ENCODE results near the gene RCE1.
"Not testable (repeated sequence)": the region's sequence is repeated elsewhere in the genome, so short reads cannot be mapped to it uniquely, and the experiment has no call there.

The RCE1 gene

DNA sequence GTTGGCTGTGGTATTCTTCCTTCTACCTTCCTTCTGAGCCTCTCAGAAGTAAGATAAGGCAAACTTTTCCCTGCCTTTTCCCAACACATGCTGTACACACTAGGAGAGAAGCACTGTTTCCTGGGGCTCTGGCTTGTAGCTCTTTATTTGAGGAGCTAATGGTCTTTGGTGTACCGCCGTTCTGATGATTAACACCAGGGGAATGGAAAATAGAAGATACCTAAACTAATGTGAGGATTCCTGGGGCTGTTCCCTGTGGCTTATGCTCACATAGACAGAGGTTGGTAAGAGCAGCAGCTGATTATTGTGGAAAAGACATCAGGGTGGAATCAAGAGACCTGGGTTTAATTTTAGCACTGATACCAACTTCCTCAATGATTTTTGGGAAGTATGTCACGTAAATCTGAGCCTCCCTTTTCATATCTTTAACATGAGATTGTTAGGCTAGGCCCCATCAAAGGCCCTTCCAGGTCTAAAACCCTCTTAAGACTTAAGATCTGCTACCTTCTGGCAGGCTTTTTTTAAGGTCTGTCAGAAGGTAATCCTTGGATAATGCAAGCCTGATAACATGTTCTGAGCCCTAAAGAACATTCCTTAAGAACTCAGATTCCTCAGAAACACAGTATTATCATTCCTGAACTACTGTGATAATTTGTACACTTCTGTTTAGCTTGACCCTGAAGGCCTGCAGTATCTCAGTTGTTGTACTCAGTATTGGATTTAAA, 24.8 kb upstream of the RCE1 start:
- TF ChIP-seq, protein P1, sequence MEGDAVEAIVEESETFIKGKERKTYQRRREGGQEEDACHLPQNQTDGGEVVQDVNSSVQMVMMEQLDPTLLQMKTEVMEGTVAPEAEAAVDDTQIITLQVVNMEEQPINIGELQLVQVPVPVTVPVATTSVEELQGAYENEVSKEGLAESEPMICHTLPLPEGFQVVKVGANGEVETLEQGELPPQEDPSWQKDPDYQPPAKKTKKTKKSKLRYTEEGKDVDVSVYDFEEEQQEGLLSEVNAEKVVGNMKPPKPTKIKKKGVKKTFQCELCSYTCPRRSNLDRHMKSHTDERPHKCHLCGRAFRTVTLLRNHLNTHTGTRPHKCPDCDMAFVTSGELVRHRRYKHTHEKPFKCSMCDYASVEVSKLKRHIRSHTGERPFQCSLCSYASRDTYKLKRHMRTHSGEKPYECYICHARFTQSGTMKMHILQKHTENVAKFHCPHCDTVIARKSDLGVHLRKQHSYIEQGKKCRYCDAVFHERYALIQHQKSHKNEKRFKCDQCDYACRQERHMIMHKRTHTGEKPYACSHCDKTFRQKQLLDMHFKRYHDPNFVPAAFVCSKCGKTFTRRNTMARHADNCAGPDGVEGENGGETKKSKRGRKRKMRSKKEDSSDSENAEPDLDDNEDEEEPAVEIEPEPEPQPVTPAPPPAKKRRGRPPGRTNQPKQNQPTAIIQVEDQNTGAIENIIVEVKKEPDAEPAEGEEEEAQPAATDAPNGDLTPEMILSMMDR (IDR thresholded peaks at IDR 0.05; ENCODE audit: low read depth, low read length), result no peak
- H3K4me3 ChIP-seq (ENCODE audit: low read depth, low read length), result no peak overlapping the region

DNA sequence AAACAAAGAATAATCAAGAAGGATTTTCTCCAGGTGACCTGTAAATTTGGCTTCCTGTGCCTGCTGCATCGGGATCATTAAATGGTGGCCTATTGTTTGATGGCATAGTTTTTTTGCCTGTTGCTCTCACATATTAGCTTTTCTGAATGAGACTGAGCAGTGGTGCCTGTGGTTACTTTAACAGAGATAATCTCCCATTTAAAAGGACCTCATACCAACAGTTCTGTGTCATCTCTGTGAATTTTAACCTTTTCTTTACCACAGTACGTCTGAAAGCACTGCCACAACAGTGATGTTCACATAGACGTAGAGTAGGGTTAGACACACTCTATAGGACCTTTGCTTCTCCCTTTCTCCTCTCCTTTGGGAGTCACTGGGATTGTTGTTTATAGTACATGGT, 22.9 kb upstream of the RCE1 start:
- TF ChIP-seq, protein P1 (IDR thresholded peaks at IDR 0.05; ENCODE audit: low read depth, low read length), result no peak
- no peak overlapping the region for H3K4me3 ChIP-seq (ENCODE audit: low read depth, low read length)

DNA sequence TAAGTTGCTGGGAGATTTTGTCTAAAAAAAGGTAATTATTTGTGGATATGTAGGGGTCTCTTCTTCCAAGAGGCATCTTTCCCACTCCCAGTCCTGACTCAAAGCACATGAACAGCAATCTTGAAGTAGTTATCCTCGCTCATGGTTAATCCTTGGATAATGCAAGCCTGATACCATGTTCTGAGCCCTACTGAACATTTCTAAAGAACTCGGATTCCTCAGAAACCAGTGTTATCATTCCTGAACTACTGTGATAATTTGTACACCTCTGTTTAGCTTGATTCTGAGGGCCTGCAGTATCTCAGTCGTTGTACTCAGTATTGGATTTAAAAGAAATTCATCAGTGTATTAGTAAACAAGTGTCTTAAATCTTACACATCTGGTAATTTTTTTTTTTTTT, 22.3 kb upstream of the RCE1 start:
- H3K4me3 ChIP-seq (ENCODE audit: low read depth, low read length), result no peak overlapping the region
- TF ChIP-seq, protein P1 (IDR thresholded peaks at IDR 0.05; ENCODE audit: low read depth, low read length), result no peak

DNA sequence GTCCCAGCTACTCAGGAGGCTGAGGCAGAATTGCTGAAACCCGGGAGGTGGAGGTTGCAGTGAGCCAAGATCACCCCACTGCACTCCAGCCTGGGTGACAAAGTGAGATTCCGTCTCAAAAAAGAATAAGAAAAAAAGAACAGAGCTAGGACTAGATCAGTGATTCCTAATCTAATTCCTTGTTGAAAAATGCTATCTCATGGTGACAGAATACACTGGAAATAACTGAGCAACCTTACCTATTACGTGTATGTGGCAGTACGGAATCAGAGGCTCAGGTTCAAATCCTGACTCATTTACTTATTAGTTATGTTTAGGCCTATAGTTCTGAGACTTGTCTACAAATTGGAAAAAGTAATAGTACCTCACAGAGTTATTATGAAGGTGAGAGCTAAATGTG, 19.5 kb upstream of the RCE1 start:
- TF ChIP-seq, protein P1 (IDR thresholded peaks at IDR 0.05; ENCODE audit: low read depth, low read length), result no peak
- H3K4me3 ChIP-seq (ENCODE audit: low read depth, low read length), result no peak overlapping the region

DNA sequence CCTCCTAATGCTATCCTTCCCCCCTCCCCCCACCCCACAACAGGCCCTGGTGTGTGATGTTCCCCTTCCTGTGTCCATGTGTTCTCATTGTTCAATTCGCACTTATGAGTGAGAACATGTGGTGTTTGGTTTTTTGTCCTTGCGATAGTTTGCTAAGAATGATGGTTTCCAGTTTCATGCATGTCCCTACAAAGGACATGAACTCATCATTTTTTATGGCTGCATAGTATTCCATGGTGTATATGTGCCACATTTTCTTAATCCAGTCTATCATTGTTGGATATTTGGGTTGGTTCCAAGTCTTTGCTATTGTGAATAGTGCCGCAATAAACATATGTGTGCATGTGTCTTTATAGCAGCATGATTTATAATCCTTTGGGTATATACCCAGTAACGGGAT, 18.7 kb upstream of the RCE1 start:
- H3K4me3 ChIP-seq (ENCODE audit: low read depth, low read length), result not testable (repeated sequence)

DNA sequence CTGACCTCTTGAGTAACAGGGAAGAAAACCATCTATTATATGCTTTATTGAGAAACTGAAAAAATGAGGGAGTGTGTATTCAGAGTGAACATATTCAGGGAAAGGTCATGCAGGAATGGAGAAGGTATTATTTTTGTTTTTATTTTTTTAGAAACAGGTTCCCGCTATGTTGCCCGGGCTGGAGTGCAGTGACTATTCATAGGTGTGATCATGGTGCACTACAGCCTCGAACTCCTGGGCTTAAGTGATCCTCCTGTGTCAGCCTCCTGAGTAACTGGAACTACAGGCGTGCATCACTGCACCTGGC, 8.7 kb upstream of the RCE1 start:
- no peak overlapping the region for H3K4me3 ChIP-seq (ENCODE audit: low read depth, low read length)
- TF ChIP-seq, protein P1 (IDR thresholded peaks at IDR 0.05; ENCODE audit: low read depth, low read length), result no peak

DNA sequence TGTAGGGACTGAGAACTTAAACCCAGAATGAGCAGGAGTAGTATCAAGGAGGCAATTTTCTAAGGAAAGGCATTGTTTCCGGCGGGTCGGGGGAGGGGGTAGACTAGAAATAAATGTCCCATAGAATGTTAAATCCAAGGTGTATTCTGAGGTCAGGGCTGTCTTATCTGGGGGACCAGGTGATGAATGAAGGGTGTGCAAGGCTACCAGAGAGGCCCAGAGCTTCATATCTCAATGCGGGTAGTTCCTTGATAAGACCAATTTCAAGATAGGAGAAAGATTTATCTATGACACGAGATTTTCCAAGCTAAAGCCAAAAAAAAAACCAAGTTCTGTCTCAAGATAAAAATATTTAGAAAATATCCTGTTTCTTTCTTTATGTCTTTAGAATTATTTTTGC, 8.3 kb upstream of the RCE1 start:
- TF ChIP-seq, protein P1 (IDR thresholded peaks at IDR 0.05; ENCODE audit: low read depth, low read length), result no peak
- H3K4me3 ChIP-seq (ENCODE audit: low read depth, low read length), result no peak overlapping the region

DNA sequence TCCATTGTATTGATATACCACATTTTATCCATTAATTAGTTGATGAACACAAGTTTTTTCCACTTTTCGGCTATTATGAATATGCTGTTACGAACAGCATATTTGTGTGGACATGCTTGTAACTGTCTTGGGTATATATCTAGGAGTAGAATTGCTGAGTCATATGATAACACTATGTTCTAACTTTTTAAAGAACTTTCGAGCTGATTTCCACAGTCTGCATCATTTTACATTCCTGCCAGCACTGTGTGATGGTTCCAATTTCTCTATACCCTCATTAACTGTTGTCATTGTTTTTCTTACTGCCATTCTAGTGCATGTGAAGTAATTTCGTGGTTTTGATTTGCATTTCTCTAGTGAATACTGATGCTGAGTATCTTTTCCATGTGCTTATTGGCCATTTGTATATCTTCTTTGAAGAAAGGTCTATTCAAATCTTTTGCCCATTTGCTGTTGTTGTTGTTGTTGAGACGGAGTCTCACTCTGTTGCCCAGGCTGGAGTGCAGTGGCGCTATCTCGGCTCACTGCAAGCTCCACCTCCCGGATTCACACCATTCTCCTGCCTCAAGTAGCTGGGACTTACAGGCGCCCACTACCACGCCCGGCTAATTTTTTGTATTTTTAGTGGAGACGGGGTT, 7.4 kb upstream of the RCE1 start:
- H3K4me3 ChIP-seq (ENCODE audit: low read depth, low read length), result no peak overlapping the region
- TF ChIP-seq, protein P1 (IDR thresholded peaks at IDR 0.05; ENCODE audit: low read depth, low read length), result no peak

Data from WI38 (cell line).